ENCODE measurements around the gene NTSR1.

The NTSR1 gene

GRCh38 chr20:62740286-62741141 is 31.9 kb downstream of the NTSR1 start:
- peak; percentile 55 for DNase-seq (ENCODE audit: low read depth)

GRCh38 chr20:62741191-62741691 is 32.6 kb downstream of the NTSR1 start:
- DNase-seq (ENCODE audit: low read depth), result no peak

- DNase-seq (ENCODE audit: low read depth), result no peak
Measured at GRCh38 chr20:62741701-62742491, 33.3 kb downstream of the NTSR1 start.

GRCh38 chr20:62742550-62742949 is 33.9 kb downstream of the NTSR1 start:
- no peak for DNase-seq (ENCODE audit: low read depth)

GRCh38 chr20:62742979-62743776 is 34.5 kb downstream of the NTSR1 start:
- DNase-seq (ENCODE audit: low read depth), result no peak

- no peak for DNase-seq (ENCODE audit: low read depth)
Measured at GRCh38 chr20:62743777-62744317, 35.2 kb downstream of the NTSR1 start.

GRCh38 chr20:62744741-62745191 is 36.1 kb downstream of the NTSR1 start:
- no peak for DNase-seq (ENCODE audit: low read depth)

GRCh38 chr20:62745279-62745951 is 36.8 kb downstream of the NTSR1 start:
- no peak for DNase-seq (ENCODE audit: low read depth)

- DNase-seq (ENCODE audit: low read depth), result no peak
Measured at GRCh38 chr20:62745952-62746288, 37.3 kb downstream of the NTSR1 start.

GRCh38 chr20:62748311-62748710 is 39.7 kb downstream of the NTSR1 start:
- no peak for DNase-seq (ENCODE audit: low read depth)

- no peak for DNase-seq (ENCODE audit: low read depth)
Measured at GRCh38 chr20:62749851-62750445, 41.3 kb downstream of the NTSR1 start.

GRCh38 chr20:62751551-62752150 is 43.0 kb downstream of the NTSR1 start:
- no peak for DNase-seq (ENCODE audit: low read depth)

GRCh38 chr20:62752181-62752670 is 43.6 kb downstream of the NTSR1 start:
- DNase-seq (ENCODE audit: low read depth), result no peak

- no peak for DNase-seq (ENCODE audit: low read depth)
Measured at GRCh38 chr20:62752671-62753501, 44.2 kb downstream of the NTSR1 start.

DNA sequence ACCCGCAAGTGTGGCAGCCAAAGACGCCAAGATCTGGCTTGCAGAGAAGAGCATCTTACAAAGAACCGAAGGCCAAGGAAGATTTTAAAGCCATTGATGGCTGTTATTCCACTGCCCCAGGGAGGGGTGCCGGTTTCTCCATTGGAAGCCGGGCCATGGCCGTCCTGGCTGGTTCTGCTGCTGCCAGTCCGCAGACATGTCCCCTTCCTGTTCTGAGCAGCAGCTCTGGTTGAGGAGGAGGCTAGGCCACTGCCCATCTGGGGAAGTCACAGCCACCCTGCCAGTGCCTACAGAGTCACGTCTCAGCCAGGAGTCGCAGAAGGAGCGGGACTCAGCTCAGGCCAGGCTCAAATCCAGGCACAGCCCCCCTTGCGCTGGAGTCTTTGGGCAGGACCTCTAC is 45.0 kb downstream of the NTSR1 start:
- DNase-seq (ENCODE audit: low read depth), result no peak

GRCh38 chr20:62754122-62754990 is 45.7 kb downstream of the NTSR1 start:
- DNase-seq (ENCODE audit: low read depth), result no peak

DNA sequence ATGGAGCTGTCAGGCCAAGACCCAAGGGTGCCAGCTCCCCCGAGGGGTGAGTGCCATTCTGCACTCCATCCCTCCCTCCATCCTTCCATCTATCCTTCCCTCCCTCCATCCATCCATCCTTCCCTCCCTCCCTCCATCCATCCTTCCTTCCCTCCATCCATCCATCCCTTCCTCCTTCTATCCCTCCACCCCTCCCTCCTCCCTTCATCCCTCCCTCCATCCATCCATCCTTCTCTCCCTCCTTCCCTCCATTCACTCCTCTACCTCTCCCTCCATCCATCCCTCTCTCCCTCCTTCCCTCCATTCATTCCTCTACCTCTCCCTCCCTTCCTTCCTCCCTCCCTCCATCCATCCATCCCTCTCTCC is 46.3 kb downstream of the NTSR1 start:
- DNase-seq (ENCODE audit: low read depth), result no peak

Measured in activated T-cell treated with anti-CD3 and anti-CD28 coated beads for 1 hour (primary cell).